Measurements from ENCODE around the gene IAH1.
"Not testable (repeated sequence)": the region's sequence is repeated elsewhere in the genome, so short reads cannot be mapped to it uniquely, and the experiment has no call there.

Gene IAH1

DNA sequence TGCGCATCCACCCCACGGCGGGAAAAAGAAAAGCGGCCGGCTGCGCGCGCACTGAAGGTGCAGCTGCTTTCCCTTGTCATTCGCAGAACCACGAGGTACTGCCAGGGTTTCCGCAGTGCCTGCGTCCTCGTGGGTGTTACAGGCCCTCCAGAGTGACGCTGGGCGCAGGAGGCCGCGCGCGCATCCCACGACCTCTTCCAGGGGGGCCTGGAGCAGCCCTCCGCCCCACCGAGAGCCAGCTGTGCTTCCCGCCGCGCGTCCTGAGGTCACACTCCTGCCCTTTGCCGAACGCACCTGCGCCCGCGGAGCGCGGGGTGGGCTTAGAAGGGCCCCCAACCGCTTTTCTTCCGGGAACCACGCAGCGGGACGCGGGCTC is 378 bp upstream of the IAH1 start:
- DNase-seq: peak; percentile 74

DNA sequence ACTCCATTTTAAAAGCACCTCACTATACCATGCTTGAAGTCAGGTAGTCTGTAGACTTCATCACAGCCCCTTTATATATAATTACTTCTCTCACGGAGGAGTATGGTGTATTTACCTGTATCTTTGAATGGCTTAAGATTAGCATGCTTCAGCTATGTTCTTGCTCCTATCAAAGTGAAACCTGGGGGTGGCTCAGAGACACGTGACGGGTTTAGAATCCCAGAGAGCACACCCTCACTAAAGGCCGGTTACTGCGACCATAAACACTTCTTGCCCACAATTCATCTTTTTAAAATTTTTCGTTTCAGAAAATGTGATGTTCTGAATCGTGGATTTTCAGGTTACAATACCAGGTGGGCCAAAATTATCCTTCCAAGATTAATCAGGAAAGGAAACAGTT is 3.6 kb downstream of the IAH1 start:
- DNase-seq: no peak

DNA sequence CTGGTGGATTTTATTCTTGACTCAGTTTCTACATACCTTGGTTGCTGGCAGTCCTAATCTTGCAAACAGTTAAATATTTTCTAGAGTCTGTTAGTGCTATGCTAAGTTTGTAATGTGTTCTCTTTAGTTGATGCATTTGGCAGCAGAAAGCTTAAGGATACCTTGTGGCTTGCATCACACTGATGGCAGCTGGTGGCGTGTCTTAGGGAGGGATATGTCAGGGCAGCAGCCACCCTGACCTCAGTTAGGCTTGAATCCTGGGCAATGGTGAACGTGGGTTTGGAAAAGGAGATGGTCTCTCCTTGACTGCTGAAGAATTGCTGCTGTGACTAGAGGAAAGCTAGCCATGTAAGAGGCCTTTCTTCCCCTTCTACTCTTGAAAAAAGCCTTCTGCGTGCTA is 4.2 kb downstream of the IAH1 start:
- DNase-seq: no peak

DNA sequence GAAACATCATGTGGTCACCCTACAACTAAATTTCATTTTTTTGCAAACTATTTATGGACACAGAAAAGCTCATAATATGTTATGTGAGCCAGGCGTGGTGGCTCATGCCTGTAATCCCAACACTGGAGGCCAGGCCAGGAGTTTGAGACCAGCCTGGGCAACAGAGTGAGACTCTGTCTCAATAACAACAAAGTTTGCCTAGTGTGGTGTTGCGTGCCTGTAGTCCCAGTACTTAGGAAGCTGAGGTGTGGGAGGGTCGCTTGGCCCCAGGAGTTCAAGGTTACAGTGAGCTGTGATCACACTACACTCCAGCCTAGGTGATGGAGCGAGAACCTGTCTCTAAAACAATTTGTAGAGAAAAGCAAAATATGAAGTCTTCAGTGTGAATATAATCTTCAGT is 5.8 kb downstream of the IAH1 start:
- DNase-seq: no peak

GRCh38 chr2:9483107-9483506 is 8.8 kb downstream of the IAH1 start:
- DNase-seq: no peak

- DNase-seq: no peak
Measured at GRCh38 chr2:9484533-9484932, 10.2 kb downstream of the IAH1 start.

- DNase-seq: no peak
Measured at GRCh38 chr2:9488583-9489547, 14.5 kb downstream of the IAH1 start.

DNA sequence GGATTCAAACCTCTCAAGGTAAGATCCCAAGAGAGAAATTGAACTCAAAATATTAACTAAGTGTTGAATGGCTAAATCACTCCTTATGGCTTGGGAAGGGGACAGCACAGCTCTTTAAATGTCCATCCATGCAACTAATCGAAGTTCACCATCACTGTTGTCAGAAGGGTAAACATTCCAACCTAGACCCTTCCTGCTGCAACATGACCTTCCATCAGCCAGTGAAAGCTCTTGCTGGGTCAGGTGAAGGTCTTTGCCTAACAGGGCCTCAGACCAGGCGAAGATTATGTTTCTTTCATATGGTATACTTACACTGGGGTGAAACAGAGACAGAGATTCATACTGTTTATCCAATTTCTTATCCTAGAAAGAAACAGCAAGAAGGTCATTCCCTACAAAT is 16.4 kb downstream of the IAH1 start:
- DNase-seq: no peak

GRCh38 chr2:9492927-9493326 is 18.6 kb downstream of the IAH1 start:
- no peak for DNase-seq

GRCh38 chr2:9493478-9493877 is 19.1 kb downstream of the IAH1 start:
- no peak for DNase-seq

DNA sequence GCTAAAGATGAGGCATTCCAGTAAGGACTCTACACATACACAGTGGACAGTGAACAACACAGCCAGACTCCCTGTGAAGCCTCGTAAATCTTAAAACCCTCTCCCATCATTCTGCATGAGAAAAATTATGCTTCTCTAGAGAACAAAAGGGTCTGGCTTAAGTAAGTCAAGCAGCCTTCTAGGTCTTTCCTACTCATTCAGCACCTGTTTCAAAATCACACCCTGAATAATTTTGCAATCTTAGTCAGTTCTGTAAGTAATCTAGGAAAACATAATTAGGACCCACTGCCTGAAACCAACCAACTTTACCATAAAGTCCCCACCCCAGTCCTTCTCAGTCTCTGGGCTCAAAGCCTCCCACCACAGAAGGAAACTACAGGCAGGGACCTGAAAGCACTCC is 19.7 kb downstream of the IAH1 start:
- DNase-seq: no peak

DNA sequence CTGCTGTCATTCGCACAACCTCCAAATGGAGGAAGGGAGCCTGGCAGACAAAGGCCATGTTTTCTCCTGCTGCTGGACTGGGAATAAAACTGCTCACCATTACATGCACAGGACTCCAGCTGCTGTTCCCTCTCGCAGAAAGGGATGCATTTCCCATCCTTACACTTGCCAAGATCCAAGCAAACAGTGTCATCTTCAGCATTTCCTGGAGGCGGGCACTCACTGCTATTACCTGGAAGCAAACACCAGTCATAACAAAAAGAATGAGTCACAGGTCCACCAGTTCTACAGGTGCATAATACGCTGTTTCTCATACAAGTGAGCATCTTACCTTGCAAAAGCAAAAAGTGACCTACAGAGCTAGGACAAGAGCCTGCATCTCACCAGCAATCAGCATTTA is 22.7 kb downstream of the IAH1 start:
- DNase-seq: no peak

- no peak for DNase-seq
Measured at GRCh38 chr2:9498210-9498609, 23.9 kb downstream of the IAH1 start.

GRCh38 chr2:9508931-9509330 is 34.6 kb downstream of the IAH1 start:
- DNase-seq: no peak

DNA sequence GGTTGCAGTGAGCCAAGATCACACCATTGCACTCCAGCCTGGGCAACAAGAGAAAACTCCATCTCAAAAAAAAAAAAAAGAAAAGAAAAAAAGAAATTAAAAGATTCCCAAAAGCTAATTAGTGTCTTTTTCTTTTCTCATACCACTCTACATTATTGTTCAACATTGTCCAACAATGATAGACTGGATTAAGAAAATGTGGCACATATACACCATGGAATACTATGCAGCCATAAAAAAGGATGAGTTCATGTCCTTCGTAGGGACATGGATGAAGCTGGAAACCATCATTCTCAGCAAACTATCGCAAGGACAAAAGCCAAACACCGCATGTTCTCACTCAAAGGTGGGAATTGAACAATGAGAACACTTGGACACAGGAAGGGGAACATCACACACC is 39.6 kb downstream of the IAH1 start:
- DNase-seq: not testable (repeated sequence)

DNA sequence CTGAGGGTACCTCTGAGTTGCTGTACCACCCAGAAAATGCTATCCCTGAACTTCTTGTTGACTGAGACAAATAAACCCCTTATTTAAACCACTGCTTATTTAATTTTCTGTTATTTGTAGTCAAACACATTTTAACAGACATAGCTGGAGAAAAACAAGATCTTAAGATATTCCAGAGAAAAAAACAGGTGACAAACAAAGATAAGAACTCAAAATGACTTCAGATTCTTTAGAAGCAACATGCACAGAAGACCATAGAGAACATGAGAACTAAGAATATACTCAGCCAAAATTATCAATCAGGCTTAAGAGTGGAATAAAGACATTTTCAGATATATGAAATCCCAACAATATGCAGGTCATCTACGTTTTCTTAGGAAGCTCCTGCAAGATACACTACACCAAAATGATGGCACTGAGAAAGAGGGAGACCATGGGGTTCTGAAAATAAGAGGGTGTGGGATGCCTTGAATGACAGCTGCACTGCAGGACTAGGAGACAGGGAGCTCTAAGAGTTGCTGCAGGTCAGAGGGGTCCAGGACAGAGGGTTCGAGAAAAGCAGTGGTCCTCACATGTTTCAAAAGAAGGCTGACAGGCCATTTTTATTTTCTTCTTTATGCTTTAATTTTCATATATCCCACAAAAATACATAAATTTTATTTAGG is 42.9 kb downstream of the IAH1 start:
- no peak for DNase-seq

- no peak for DNase-seq
Measured at GRCh38 chr2:9518163-9518562, 43.8 kb downstream of the IAH1 start.

DNA sequence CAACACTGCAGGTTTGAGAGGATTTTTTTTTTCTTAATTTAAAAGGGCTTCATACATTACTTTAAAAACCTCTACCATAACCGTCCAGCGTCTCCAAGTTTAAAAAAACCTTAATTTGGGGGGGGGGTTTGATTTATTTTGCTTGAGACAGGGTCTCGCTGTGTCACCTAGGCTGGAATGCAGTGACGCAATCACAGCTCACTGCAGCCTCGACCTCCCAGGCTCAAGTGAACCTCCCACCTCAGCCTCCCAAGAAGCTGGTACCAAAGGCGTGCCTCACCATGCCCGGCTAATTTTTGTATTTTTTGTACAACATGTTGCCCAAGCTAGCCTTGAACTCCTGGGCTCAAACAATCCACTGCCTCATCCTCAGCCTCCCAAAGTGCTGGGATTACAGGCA is 44.4 kb downstream of the IAH1 start:
- no peak for DNase-seq

- DNase-seq: no peak
Measured at GRCh38 chr2:9519250-9519649, 44.9 kb downstream of the IAH1 start.

DNA sequence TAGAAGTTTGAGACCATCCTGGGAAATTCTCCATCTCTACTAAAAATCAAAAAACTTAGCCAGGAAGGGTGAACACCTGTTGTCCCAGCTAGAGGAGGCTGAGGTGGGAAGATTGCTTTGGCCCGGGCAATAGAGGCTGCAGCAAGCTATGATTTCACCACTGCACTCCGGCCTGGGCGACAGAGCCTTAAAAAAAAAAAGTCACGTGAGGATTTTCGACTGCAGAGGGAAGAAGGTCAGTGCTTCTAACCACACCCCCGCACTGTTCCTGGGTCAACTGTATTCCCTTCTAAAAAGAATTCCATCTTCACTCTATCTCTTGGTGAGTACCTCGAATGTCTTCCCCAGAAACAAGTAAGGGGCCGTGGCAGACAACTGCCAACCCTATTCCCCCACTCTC is 49.9 kb downstream of the IAH1 start:
- no peak for DNase-seq

DNA sequence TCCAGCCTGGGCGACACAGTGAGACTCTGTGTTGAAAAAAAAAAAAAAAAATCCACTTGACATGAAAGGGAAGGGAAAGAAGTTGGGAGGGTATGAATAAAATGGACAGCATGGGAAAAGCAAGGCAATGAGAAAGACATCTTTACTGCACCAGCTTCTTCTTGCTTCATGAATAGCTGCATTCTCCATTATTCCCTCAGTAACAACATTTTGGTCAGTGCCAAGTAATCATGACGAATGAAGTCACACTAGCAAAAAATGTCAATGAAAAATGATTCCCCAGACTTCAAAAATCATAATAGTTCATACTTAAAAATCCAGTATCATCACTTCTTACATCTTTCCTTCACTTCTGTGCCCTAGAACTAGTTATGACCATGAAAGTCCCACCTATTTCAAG is 50.9 kb downstream of the IAH1 start:
- DNase-seq: no peak

- DNase-seq: no peak
Measured at GRCh38 chr2:9527995-9528787, 53.8 kb downstream of the IAH1 start.

DNA sequence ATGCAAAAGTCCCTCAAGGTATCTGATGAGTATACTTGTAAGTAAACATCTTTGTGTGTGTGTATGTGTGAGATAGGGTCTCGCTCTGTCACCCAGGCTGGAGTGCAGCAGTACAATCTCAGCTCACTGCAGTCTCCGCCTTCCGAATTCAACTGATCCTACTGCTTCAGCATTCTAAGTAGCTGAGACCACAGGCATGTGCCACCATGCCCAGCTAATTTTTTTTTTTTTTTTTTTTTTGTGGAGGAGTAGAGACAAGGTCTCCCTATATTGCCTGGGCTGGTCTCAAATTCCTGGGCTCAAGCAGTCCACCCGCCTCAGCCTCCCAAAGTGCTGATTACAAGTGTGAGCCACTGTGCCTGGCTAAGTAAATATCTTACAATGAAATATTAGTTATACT is 58.1 kb downstream of the IAH1 start:
- DNase-seq: no peak

GRCh38 chr2:9533663-9534062 is 59.3 kb downstream of the IAH1 start:
- DNase-seq: no peak

All from eye (tissue), 1 donor.